K562 (cell line): ENCODE measurements around the gene NCOA4. TPM values are rescaled to one million over a fixed set of nuclear protein-coding genes. Genes with fewer than 3 reads are reported as not detected.

Experiments
- CGGBP1 ChIP-seq: fragments of 250-450 bp; sonication (Bioruptor Pico); IDR thresholded peaks from 2 replicates; pipeline ENCODE4 v1.9.0; 2021; ENCODE audit warnings: mild to moderate bottlenecking
- HMBOX1 ChIP-seq: sonication (generic); IDR thresholded peaks from 2 replicates; pipeline ENCODE4 v1.6.1; 2016
- MAX ChIP-seq: sonication (generic); formaldehyde crosslinking; IDR thresholded peaks from 2 replicates; pipeline ENCODE4 v1.9.0; 2022; ENCODE audit warnings: mild to moderate bottlenecking, missing genetic modification reagents
- NR3C1 ChIP-seq: sonication (generic); formaldehyde crosslinking; IDR thresholded peaks from 2 replicates; pipeline ENCODE4 v1.8.1; 2022; ENCODE audit warnings: missing genetic modification reagents
- POLR3A ChIP-seq: IDR thresholded peaks from 2 replicates; pipeline ENCODE4 v1.6.1; 2011; ENCODE audit warnings: borderline replicate concordance, mild to moderate bottlenecking, moderate library complexity; ENCODE audit not compliant: insufficient read length, insufficient read depth; ENCODE audit errors: extremely low read depth
- PTTG1 ChIP-seq: fragments of 450-650 bp; IDR thresholded peaks from 2 replicates; pipeline ENCODE4 v1.6.1; 2016; ENCODE audit warnings: low read depth, mild to moderate bottlenecking, missing genetic modification characterization, missing compliant biosample characterization
- RBM14 ChIP-seq: fragments of 200-400 bp; formaldehyde crosslinking; IDR thresholded peaks from 2 replicates; pipeline ENCODE4 v1.6.1; 2018; ENCODE audit warnings: low read depth, mild to moderate bottlenecking, low read length, moderate library complexity, borderline replicate concordance; ENCODE audit not compliant: insufficient read depth
- RERE ChIP-seq: sonication (generic); formaldehyde crosslinking; IDR thresholded peaks from 2 replicates; pipeline ENCODE4 v1.8.0; 2023; ENCODE audit warnings: missing genetic modification reagents, mild to moderate bottlenecking, borderline replicate concordance
- SMAD4 ChIP-seq: fragments of 250-450 bp; sonication (Bioruptor Pico); conservative IDR thresholded peaks from 2 replicates; pipeline ENCODE4 v1.8.0; 2021; ENCODE audit warnings: inconsistent platforms, mild to moderate bottlenecking, moderate library complexity
- SREBF1 ChIP-seq: fragments of 150-350 bp; IDR thresholded peaks from 2 replicates; pipeline ENCODE4 v1.6.1; 2014; ENCODE audit warnings: antibody characterized with exemption, low read depth, low read length, borderline replicate concordance
- SRSF1 ChIP-seq: fragments of 200-400 bp; formaldehyde crosslinking; IDR thresholded peaks from 2 replicates; pipeline ENCODE4 v1.6.1; 2017; ENCODE audit warnings: mild to moderate bottlenecking, low read depth, low read length, moderate library complexity
- TAF7 ChIP-seq: fragments of 450-650 bp; IDR thresholded peaks from 2 replicates; pipeline ENCODE4 v1.6.1; 2016; ENCODE audit warnings: missing genetic modification characterization, missing compliant biosample characterization
- ZNF253 ChIP-seq: fragments of 250-450 bp; sonication (Bioruptor Pico); conservative IDR thresholded peaks from 2 replicates; pipeline ENCODE4 v1.6.1; 2021; ENCODE audit warnings: mild to moderate bottlenecking
- ZNF311 ChIP-seq: fragments of 250-450 bp; sonication (Bioruptor Pico); IDR thresholded peaks from 2 replicates; pipeline ENCODE4 v1.4.0; 2020; ENCODE audit warnings: mild to moderate bottlenecking, moderate library complexity
- ZSCAN32 ChIP-seq: fragments of 450-650 bp; formaldehyde crosslinking; IDR thresholded peaks from 2 replicates; pipeline ENCODE4 v1.4.0; 2020; ENCODE audit warnings: mild to moderate bottlenecking, moderate library complexity
- polyA plus RNA-seq, 8 experiments: library from polyadenylated mRNA; depleted of rRNA in 4 of 8; stranded (reverse) in 5 of 8; unstranded in 3 of 8; fragments of >200 nt; fragmentation: Nextera tagmentation in 2 of 8; fragmentation: Illumina TruSeq in 1 of 8; extraction: Ambion mirVana in 2 of 8; extraction: Trizol in 1 of 8; gene quantifications; 2 replicates each; pipeline versions ENCODE4 v1.2.1 to v1.2.3, GENCODE V29; 2011 to 2014; ENCODE audit warnings: inconsistent platforms in 1 of 8, missing spikeins in 1 of 8
- total RNA-seq, 7 experiments: library from RNA; depleted of rRNA in 6 of 7; stranded (reverse); fragments of >200 nt in 6 of 7; fragmentation: Illumina TruSeq in 2 of 7; extraction: Trizol in 2 of 7; gene quantifications; 2 replicates each; pipeline versions ENCODE4 v1.2.1 to v1.2.3, GENCODE V29; 2011 to 2021; ENCODE audit warnings: low replicate concordance in 1 of 7

The NCOA4 gene
- total and polyA plus RNA-seq, 9 of the 15 experiments (the other 6 are each of a cell fraction or from before 2014, with no cell fraction given), result 89.8 to 283 (median 181) TPM

GRCh38 chr10:46031648-46032532 lies 1.5 kb upstream of the NCOA4 start (continued):
- TF ChIP-seq HMBOX1, result no peak
- no peak for TF ChIP-seq PTTG1
- TF ChIP-seq ZNF311 (CRISPR knock-in tag), result no peak
- TF ChIP-seq ZSCAN32, result 0 out of 2 replicates have a peak, but pooled peaks have one; percentile 26
- no peak for TF ChIP-seq NR3C1
- no peak for TF ChIP-seq TAF7 (tag)
- TF ChIP-seq SREBF1, result no peak
- no peak for TF ChIP-seq MAX (CRISPR knock-in tag)
- TF ChIP-seq RBM14, result no peak
- no peak for TF ChIP-seq CGGBP1 (CRISPR knock-in tag)
- TF ChIP-seq SMAD4 (CRISPR knock-in tag), result no peak; the same call in 1 of the 2 replicates
- no peak for TF ChIP-seq SRSF1
- TF ChIP-seq RERE (CRISPR knock-in tag), result no peak
- TF ChIP-seq POLR3A, result no peak
- 0 out of 2 replicates have a peak, but pooled peaks have one; percentile 39 for TF ChIP-seq ZNF253 (CRISPR knock-in tag)
